Gastrocnemius medialis (tissue), 4 donors: ENCODE measurements around the gene RTN4RL1. TPM values are rescaled to one million over a fixed set of nuclear protein-coding genes. Genes with fewer than 3 reads are reported as not detected.

Experiments
- ATAC-seq, 2 donors: fragments of 150-250 bp; one replicate each; pipeline ENCODE4 v1.9.1; 2016
- DNase-seq, 2 donors: peaks; one replicate each; pipeline ENCODE4 v3.0.0-alpha.2; 2019
- H3K27ac ChIP-seq, 4 donors: fragments of 200-600 bp; sonication (generic); 1 replicate in 1 of 4; 2 replicates in 3 of 4; pipeline ENCODE4 v1.5.1; 2016 to 2018; ENCODE audit warnings: mild to moderate bottlenecking in 2 of 4, moderate library complexity in 1 of 4
- H3K27me3 ChIP-seq, 3 donors: fragments of 200-600 bp; sonication (generic) in 2 of 3; 1 replicate in 1 of 3; 2 replicates in 2 of 3; pipeline versions ENCODE4 v1.5.1 to v1.6.0; 2016 to 2019; ENCODE audit warnings: mild to moderate bottlenecking in 1 of 3, moderate library complexity in 1 of 3
- H3K36me3 ChIP-seq, 2 donors: fragments of 200-600 bp; sonication (generic) in 1 of 2; one replicate each; pipeline ENCODE4 v1.5.1; 2017 to 2018
- H3K4me1 ChIP-seq, 2 donors: fragments of 200-600 bp; sonication (generic) in 1 of 2; one replicate each; pipeline ENCODE4 v1.5.1; 2016 to 2017; ENCODE audit warnings: mild to moderate bottlenecking in 2 of 2
- H3K4me3 ChIP-seq, 4 donors: fragments of 200-600 bp; sonication (generic) in 3 of 4; 1 replicate in 1 of 4; 2 replicates in 3 of 4; pipeline ENCODE4 v1.5.1; 2016 to 2019; ENCODE audit warnings: mild to moderate bottlenecking in 2 of 4
- H3K9me3 ChIP-seq, 3 donors: fragments of 200-600 bp; sonication (generic) in 2 of 3; 1 replicate in 1 of 3; 2 replicates in 2 of 3; pipeline ENCODE4 v1.5.1; 2016 to 2019
- POLR2A ChIP-seq, 2 donors: fragments of 450-650 bp; IDR thresholded peaks; one replicate each; pipeline ENCODE4 v1.6.1; 2017; ENCODE audit warnings: antibody characterized with exemption in 2 of 2, mild to moderate bottlenecking in 2 of 2, moderate library complexity in 2 of 2
- in situ Hi-C, 4 donors: fragments of 200-750 bp; cut with MboI; loops; one replicate each; pipeline versions ENCODE4 v1.15.0 to v1.8.0; 2017; ENCODE audit warnings: low sequenced_read_pairs in 4 of 4
- intact Hi-C: fragments of 100-400 bp; cut with DNase I; formaldehyde crosslinking; loops from one replicate; pipeline ENCODE4 v1.15.1; 2023; ENCODE audit warnings: low total_unique reads
- total RNA-seq, 4 donors: library from RNA; depleted of rRNA; stranded (reverse); fragments of >200 nt; gene quantifications; one replicate each; pipeline versions ENCODE4 v1.1.0 to v1.2.3, GENCODE V29; 2016
- TF ChIP-seq, protein P1 (sequence below), 5 experiments: fragments of 450-650 bp in 3 of 5; fragments of 200-600 bp in 2 of 5; sonication (generic) in 2 of 5; IDR thresholded peaks in 4 of 5; conservative IDR thresholded peaks in 1 of 5; 1 replicate in 4 of 5; 2 replicates in 1 of 5; pipeline ENCODE4 v1.5.1; 2016 to 2019; ENCODE audit warnings: antibody characterized with exemption in 5 of 5, mild to moderate bottlenecking in 3 of 5, moderate library complexity in 3 of 5

Gene RTN4RL1
- total RNA-seq, 4 donors from 2014 or later, result 0.31 to 1.7 (median 1.2) TPM

GRCh38 chr17:1999557-2000251, 25.4 kb downstream of the RTN4RL1 start:
- H3K4me3 ChIP-seq, result peak overlapping the region; percentile 29 to 40 (median 34)
- H3K9me3 ChIP-seq, result no peaks in the 10 kb centered on the region
- intact Hi-C loops, result no loop called here
- peaks cover 51% of the 10 kb centered on the region in 2 donors for H3K4me1 ChIP-seq
- ATAC-seq (peak; percentile 71 to 86), DNase-seq (peak; percentile 73 to 87)
- TF ChIP-seq, protein P1, sequence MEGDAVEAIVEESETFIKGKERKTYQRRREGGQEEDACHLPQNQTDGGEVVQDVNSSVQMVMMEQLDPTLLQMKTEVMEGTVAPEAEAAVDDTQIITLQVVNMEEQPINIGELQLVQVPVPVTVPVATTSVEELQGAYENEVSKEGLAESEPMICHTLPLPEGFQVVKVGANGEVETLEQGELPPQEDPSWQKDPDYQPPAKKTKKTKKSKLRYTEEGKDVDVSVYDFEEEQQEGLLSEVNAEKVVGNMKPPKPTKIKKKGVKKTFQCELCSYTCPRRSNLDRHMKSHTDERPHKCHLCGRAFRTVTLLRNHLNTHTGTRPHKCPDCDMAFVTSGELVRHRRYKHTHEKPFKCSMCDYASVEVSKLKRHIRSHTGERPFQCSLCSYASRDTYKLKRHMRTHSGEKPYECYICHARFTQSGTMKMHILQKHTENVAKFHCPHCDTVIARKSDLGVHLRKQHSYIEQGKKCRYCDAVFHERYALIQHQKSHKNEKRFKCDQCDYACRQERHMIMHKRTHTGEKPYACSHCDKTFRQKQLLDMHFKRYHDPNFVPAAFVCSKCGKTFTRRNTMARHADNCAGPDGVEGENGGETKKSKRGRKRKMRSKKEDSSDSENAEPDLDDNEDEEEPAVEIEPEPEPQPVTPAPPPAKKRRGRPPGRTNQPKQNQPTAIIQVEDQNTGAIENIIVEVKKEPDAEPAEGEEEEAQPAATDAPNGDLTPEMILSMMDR (IDR thresholded peaks at IDR 0.05 in 4 of 5, conservative IDR thresholded peaks at IDR 0.05 in 1 of 5), result no peak
- peak in 1 of 2 donors; percentile 46 for TF ChIP-seq POLR2A (IDR thresholded peaks at IDR 0.05)
- H3K27me3 ChIP-seq, result no peaks in the 10 kb centered on the region
- no peaks in the 10 kb centered on the region for H3K36me3 ChIP-seq
- H3K27ac ChIP-seq, result peak overlapping the region; percentile 91 to 97 (median 93)
- in situ Hi-C loops, result no loop called here

GRCh38 chr17:1997927-1998742, 27.0 kb downstream of the RTN4RL1 start:
- Histone ChIP-seq H3K36me3 (no peaks in the 10 kb centered on the region), H3K9me3 (no peaks in the 10 kb centered on the region), H3K4me3 (peak overlapping the region; percentile 45 to 56 (median 48)), H3K27me3 (no peaks in the 10 kb centered on the region), H3K27ac (peak overlapping the region; percentile 91 to 97 (median 93)), H3K4me1 (peaks cover 43 to 44% of the 10 kb centered on the region in 2 donors)
- in situ Hi-C loops (no loop called here), intact Hi-C loops (no loop called here)
- DNase-seq, result no peak
- TF ChIP-seq, protein P1 (IDR thresholded peaks at IDR 0.05 in 4 of 5, conservative IDR thresholded peaks at IDR 0.05 in 1 of 5), result no peak
- no peak for TF ChIP-seq POLR2A (IDR thresholded peaks at IDR 0.05)
- no peak for ATAC-seq

GRCh38 chr17:1997289-1997926, 27.7 kb downstream of the RTN4RL1 start:
- Histone ChIP-seq H3K27me3 (no peaks in the 10 kb centered on the region), H3K27ac (peak overlapping the region; percentile 91 to 97 (median 93)), H3K9me3 (no peaks in the 10 kb centered on the region), H3K4me3 (peak overlapping the region in 3 of 4 donors; percentile 45 to 56 (median 48)), H3K36me3 (no peaks in the 10 kb centered on the region), H3K4me1 (peaks cover 37 to 39% of the 10 kb centered on the region in 2 donors)
- no peak for DNase-seq
- no peak for ATAC-seq
- intact Hi-C loops (no loop called here), in situ Hi-C loops (no loop called here)
- TF ChIP-seq, protein P1 (IDR thresholded peaks at IDR 0.05 in 4 of 5, conservative IDR thresholded peaks at IDR 0.05 in 1 of 5), result no peak
- no peak for TF ChIP-seq POLR2A (IDR thresholded peaks at IDR 0.05)

- TF ChIP-seq, protein P1 (IDR thresholded peaks at IDR 0.05 in 4 of 5, conservative IDR thresholded peaks at IDR 0.05 in 1 of 5), result no peak
- TF ChIP-seq POLR2A (IDR thresholded peaks at IDR 0.05), result no peak
- Histone ChIP-seq H3K27me3 (no peaks in the 10 kb centered on the region), H3K9me3 (no peaks in the 10 kb centered on the region), H3K36me3 (no peaks in the 10 kb centered on the region), H3K4me3 (no peak overlapping the region), H3K4me1 (peaks cover 39% of the 10 kb centered on the region in 2 donors), H3K27ac (peak overlapping the region; percentile 91 to 97 (median 93))
- in situ Hi-C loops, result no loop called here
- ATAC-seq (no peak), DNase-seq (no peak)
- intact Hi-C loops, result no loop called here
Observed at GRCh38 chr17:1996800-1997288, 28.3 kb downstream of the RTN4RL1 start.
